ENCODE measurements around the gene INHBE. TPM values are rescaled to one million over a fixed set of nuclear protein-coding genes. Genes with fewer than 3 reads are reported as not detected.

Gene INHBE
- total RNA-seq, 1 experiment from 2014 or later: 5.0 TPM

DNA sequence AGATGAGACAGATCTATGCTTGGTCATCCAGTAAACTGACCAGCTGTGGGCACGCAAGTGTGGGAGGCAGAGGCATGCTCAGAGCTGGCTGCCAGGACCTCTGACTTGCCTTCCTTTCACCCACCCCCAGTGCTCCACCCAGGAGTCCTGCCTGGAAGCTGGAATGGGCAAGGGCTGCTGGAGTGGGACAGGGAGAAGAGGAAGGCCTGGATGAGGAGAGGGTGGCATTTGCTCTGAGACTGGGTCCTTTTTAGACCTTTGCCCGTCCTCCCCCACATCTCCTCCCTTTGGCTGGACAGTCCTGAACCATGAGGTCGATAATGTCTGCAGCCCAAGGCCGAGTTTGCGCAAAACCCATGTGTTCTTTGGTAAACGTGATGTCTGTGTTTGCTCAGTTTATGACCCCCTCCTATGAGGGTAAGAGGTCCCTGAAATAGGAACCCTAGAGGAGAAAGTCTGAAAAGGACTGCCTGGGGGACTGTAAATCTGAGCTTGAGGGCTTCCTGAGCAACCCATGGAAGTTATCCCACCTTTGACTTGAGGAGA, 3.8 kb upstream of the INHBE start:
- TF ChIP-seq, protein P1, sequence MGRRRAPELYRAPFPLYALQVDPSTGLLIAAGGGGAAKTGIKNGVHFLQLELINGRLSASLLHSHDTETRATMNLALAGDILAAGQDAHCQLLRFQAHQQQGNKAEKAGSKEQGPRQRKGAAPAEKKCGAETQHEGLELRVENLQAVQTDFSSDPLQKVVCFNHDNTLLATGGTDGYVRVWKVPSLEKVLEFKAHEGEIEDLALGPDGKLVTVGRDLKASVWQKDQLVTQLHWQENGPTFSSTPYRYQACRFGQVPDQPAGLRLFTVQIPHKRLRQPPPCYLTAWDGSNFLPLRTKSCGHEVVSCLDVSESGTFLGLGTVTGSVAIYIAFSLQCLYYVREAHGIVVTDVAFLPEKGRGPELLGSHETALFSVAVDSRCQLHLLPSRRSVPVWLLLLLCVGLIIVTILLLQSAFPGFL (CRISPR knock-in tag; IDR thresholded peaks at IDR 0.05; ENCODE audit: borderline replicate concordance): peak; percentile 45; the same call in 1 of the 2 replicates
- TF ChIP-seq GABPB1 (CRISPR knock-in tag; IDR thresholded peaks at IDR 0.05) (peak; percentile 96), ZNF263 (CRISPR knock-in tag; IDR thresholded peaks at IDR 0.05; ENCODE audit: low read depth) (no peak), GRHL2 (CRISPR knock-in tag; IDR thresholded peaks at IDR 0.05; ENCODE audit: insufficient replicate concordance, severe bottlenecking) (no peak)
- TF ChIP-seq, protein P2, sequence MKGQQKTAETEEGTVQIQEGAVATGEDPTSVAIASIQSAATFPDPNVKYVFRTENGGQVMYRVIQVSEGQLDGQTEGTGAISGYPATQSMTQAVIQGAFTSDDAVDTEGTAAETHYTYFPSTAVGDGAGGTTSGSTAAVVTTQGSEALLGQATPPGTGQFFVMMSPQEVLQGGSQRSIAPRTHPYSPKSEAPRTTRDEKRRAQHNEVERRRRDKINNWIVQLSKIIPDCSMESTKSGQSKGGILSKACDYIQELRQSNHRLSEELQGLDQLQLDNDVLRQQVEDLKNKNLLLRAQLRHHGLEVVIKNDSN (CRISPR knock-in tag; IDR thresholded peaks at IDR 0.05): no peak
- TF ChIP-seq, protein P3, sequence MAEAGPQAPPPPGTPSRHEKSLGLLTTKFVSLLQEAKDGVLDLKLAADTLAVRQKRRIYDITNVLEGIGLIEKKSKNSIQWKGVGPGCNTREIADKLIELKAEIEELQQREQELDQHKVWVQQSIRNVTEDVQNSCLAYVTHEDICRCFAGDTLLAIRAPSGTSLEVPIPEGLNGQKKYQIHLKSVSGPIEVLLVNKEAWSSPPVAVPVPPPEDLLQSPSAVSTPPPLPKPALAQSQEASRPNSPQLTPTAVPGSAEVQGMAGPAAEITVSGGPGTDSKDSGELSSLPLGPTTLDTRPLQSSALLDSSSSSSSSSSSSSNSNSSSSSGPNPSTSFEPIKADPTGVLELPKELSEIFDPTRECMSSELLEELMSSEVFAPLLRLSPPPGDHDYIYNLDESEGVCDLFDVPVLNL (CRISPR knock-in tag; IDR thresholded peaks at IDR 0.05; ENCODE audit: borderline replicate concordance, low read depth): no peak
- DNase-seq (ENCODE audit: low spot score): no peak
- no peaks in the 10 kb centered on the region for H3K27me3 Mint-ChIP-seq (ENCODE audit: low read depth)
- ChIA-PET CTCF (interaction anchor here (0.6 to 9.4 kb wide), 14 partner anchors 11 to 224 kb away, joined by 3 to 245 read pairs (median 19); partner anchors contain the start of gene STAC3), POLR2A (no interaction called here)
- H3K27ac Mint-ChIP-seq: no peak overlapping the region
- H3K4me1 Mint-ChIP-seq: peaks cover 31% of the 10 kb centered on the region
- H3K36me3 Mint-ChIP-seq: no peaks in the 10 kb centered on the region
- H3K9me3 Mint-ChIP-seq: peaks cover 3% of the 10 kb centered on the region
- no peak for ATAC-seq
- H3K4me3 Mint-ChIP-seq: no peak overlapping the region

DNA sequence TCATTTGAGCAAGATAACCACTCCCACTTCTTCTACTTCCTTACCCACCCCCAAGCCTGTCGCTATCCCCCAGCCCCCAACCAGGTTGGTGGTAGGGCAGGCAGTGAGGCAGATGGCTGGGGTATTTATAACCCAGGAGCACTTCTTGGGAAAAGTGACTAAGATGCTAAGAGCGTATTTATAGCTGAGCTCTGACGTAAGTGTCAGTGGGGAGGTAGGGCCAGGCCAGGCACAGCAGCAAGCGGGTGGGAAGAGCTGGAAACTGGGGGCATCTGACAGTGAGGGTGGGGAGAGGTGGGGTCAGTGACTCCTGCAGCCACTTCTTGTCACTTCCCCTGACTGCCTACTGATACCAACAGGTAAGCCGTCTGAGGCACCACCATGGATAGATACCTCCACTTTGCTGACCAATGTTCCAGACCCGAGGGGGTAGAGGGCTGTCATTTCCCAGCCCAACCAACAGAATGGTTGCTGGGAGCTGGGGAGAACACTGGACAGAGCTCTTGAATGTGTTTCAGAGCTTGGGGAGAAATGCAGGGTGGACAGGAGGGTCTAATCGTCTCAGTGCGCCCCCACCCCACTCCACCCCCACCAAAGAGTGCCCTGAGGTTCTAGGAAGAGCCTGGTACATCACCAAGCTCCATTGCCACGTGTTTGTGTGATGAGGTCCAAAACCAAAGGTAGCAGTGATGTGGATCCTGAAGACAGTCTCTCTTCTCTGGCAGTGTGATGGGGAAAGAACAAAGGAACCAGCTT, 2.7 kb upstream of the INHBE start:
- H3K36me3 Mint-ChIP-seq: no peaks in the 10 kb centered on the region
- no peaks in the 10 kb centered on the region for H3K27me3 Mint-ChIP-seq (ENCODE audit: low read depth)
- DNase-seq (ENCODE audit: low spot score) (no peak), ATAC-seq (no peak)
- POLR2A ChIA-PET: interaction anchor here (0.5 to 1.7 kb wide), 8 partner anchors 22 to 293 kb away, joined by 3 to 11 read pairs (median 3); partner anchors contain the start of gene TSPAN31
- peaks cover 3% of the 10 kb centered on the region for H3K9me3 Mint-ChIP-seq
- peaks cover 38% of the 10 kb centered on the region for H3K4me1 Mint-ChIP-seq
- TF ChIP-seq, protein P4, sequence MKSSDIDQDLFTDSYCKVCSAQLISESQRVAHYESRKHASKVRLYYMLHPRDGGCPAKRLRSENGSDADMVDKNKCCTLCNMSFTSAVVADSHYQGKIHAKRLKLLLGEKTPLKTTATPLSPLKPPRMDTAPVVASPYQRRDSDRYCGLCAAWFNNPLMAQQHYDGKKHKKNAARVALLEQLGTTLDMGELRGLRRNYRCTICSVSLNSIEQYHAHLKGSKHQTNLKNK (CRISPR knock-in tag; IDR thresholded peaks at IDR 0.05): no peak
- TF ChIP-seq GRHL2 (CRISPR knock-in tag; IDR thresholded peaks at IDR 0.05; ENCODE audit: insufficient replicate concordance, severe bottlenecking): no peak
- no peak for TF ChIP-seq CREB1 (CRISPR knock-in tag; IDR thresholded peaks at IDR 0.05)
- no peak for TF ChIP-seq ELF4 (CRISPR knock-in tag; IDR thresholded peaks at IDR 0.05; ENCODE audit: low read depth)
- TF ChIP-seq, protein P5, sequence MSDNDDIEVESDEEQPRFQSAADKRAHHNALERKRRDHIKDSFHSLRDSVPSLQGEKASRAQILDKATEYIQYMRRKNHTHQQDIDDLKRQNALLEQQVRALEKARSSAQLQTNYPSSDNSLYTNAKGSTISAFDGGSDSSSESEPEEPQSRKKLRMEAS (CRISPR knock-in tag; IDR thresholded peaks at IDR 0.05): no peak
- TF ChIP-seq RELA (CRISPR knock-in tag; IDR thresholded peaks at IDR 0.05; ENCODE audit: borderline replicate concordance): no peak
- CTCF ChIA-PET: interaction anchor here (0.5 to 9.4 kb wide), 66 partner anchors 8 to 324 kb away, joined by 3 to 245 read pairs (median 6); partner anchors contain the start of genes INHBC, LRP1 and STAC3
- H3K27ac Mint-ChIP-seq: peak overlapping the region; percentile 70; the same call in 1 of the 2 replicates
- H3K4me3 Mint-ChIP-seq: no peak overlapping the region

DNA sequence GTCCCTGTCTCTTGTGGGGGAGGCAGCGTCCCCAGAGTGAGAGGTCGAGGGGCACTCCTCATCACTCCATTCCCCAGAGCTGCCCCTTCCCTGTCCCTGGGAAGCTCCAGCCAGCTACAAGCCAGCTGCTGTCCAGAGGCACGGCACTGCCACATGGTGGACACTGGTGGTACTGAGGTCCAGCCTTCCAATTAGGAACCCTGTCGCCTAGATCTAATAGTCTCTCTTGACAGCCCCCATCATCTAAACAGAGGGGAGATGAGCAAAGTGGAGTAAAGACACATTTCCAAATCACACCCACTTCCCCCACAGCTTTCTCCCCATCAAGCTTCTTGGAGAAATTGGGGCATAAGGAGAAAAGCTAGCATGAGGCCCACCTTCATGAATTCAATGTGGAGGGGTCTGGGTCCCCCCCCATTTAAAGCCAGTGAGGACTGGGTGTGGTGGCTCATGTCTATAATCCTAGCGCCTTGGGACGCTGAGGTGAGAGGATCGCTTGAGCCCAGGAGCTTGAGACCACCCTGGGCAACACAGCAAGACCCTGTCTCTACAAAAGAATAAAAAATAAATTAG, 2.1 kb upstream of the INHBE start:
- ATAC-seq (peak; percentile 72), DNase-seq (ENCODE audit: low spot score) (peak; percentile 94)
- Mint-ChIP-seq H3K9me3 (peaks cover 3% of the 10 kb centered on the region), H3K27ac (no peak overlapping the region), H3K4me3 (no peak overlapping the region), H3K4me1 (peaks cover 43% of the 10 kb centered on the region), H3K27me3 (ENCODE audit: low read depth) (no peaks in the 10 kb centered on the region), H3K36me3 (no peaks in the 10 kb centered on the region)
- POLR2A ChIA-PET: interaction anchor here (0.6 to 1.7 kb wide), 7 partner anchors 23 to 292 kb away, joined by 3 to 11 read pairs (median 3); partner anchors contain the start of gene TSPAN31
- CTCF ChIA-PET: interaction anchor here (0.5 to 9.4 kb wide), 65 partner anchors 9 to 325 kb away, joined by 3 to 245 read pairs (median 6); partner anchors contain the start of genes INHBC, LRP1 and STAC3
- TF ChIP-seq, protein P6, sequence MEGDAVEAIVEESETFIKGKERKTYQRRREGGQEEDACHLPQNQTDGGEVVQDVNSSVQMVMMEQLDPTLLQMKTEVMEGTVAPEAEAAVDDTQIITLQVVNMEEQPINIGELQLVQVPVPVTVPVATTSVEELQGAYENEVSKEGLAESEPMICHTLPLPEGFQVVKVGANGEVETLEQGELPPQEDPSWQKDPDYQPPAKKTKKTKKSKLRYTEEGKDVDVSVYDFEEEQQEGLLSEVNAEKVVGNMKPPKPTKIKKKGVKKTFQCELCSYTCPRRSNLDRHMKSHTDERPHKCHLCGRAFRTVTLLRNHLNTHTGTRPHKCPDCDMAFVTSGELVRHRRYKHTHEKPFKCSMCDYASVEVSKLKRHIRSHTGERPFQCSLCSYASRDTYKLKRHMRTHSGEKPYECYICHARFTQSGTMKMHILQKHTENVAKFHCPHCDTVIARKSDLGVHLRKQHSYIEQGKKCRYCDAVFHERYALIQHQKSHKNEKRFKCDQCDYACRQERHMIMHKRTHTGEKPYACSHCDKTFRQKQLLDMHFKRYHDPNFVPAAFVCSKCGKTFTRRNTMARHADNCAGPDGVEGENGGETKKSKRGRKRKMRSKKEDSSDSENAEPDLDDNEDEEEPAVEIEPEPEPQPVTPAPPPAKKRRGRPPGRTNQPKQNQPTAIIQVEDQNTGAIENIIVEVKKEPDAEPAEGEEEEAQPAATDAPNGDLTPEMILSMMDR (IDR thresholded peaks at IDR 0.05): peak; percentile 76
- peak; percentile 61; the same call in 1 of the 2 replicates for TF ChIP-seq ZNF121 (CRISPR knock-in tag; IDR thresholded peaks at IDR 0.05)
- TF ChIP-seq, protein P1 (CRISPR knock-in tag; IDR thresholded peaks at IDR 0.05; ENCODE audit: borderline replicate concordance): no peak
- TF ChIP-seq ZNF396 (CRISPR knock-in tag; IDR thresholded peaks at IDR 0.05; ENCODE audit: borderline replicate concordance): no peak
- TF ChIP-seq, protein P5 (CRISPR knock-in tag; IDR thresholded peaks at IDR 0.05): peak; percentile 63; the same call in 1 of the 2 replicates
